CD4-positive, alpha-beta T cell (primary cell): ENCODE results near the gene IMMP1L. TPM values are rescaled to one million over a fixed set of nuclear protein-coding genes. Genes with fewer than 3 reads are reported as not detected.
"Not testable (repeated sequence)": the region's sequence is repeated elsewhere in the genome, so short reads cannot be mapped to it uniquely, and the experiment has no call there.

ENCODE experiments used
- ATAC-seq: fragments of 200-7000 bp; cut with Tn5 transposase; one replicate; pipeline ENCODE4 v1.10.0; 2022; ENCODE audit warnings: mild to moderate bottlenecking; ENCODE audit not compliant: poor library complexity
- CTCF ChIA-PET: fragments of 350-600 bp; sonication (Branson Sonifier 250); formaldehyde crosslinking; loops from one replicate; lab custom pipeline; 2021; ENCODE audit warnings: antibody characterized with exemption, inconsistent platforms; lab: Charles Lee
- POLR2A ChIA-PET: fragments of 350-600 bp; sonication (Branson Sonifier 250); formaldehyde crosslinking; loops from one replicate; lab custom pipeline; 2021; ENCODE audit warnings: antibody characterized with exemption, inconsistent platforms; lab: Charles Lee
- DNase-seq, 14 experiments: peaks; one replicate each; pipeline ENCODE4 v3.0.0-alpha.2; 2013 to 2020; ENCODE audit warnings: mixed read lengths in 2 of 14
- H3K27ac ChIP-seq, 2 donors: one replicate each; pipeline versions ENCODE4 v1.5.1 to v1.7.0; 2013; ENCODE audit warnings: low read length in 2 of 2, low read depth in 1 of 2, mild to moderate bottlenecking in 1 of 2
- H3K27me3 ChIP-seq, 2 experiments: 1 replicate in 1 of 2; 2 replicates in 1 of 2; pipeline versions ENCODE4 v1.6.1 to v1.7.0; 2013; ENCODE audit warnings: low read length in 2 of 2, control low read depth in 1 of 2, mild to moderate bottlenecking in 1 of 2, moderate library complexity in 1 of 2; ENCODE audit not compliant: insufficient read depth in 2 of 2, control insufficient read depth in 1 of 2
- H3K36me3 ChIP-seq: one replicate; pipeline ENCODE4 v1.6.1; 2013; ENCODE audit warnings: low read length, control low read depth; ENCODE audit not compliant: insufficient read depth
- H3K4me1 ChIP-seq: one replicate; pipeline ENCODE4 v1.6.1; 2013; ENCODE audit warnings: low read length, control low read depth; ENCODE audit not compliant: insufficient read depth
- H3K4me3 ChIP-seq: one replicate; pipeline ENCODE4 v1.5.1; 2013; ENCODE audit warnings: mild to moderate bottlenecking, low read length, moderate library complexity
- H3K9me3 ChIP-seq, 2 experiments: 1 replicate in 1 of 2; 2 replicates in 1 of 2; pipeline versions ENCODE4 v1.6.1 to v1.7.0; 2013; ENCODE audit warnings: low read length in 2 of 2, mild to moderate bottlenecking in 2 of 2, control low read depth in 1 of 2, moderate library complexity in 1 of 2; ENCODE audit not compliant: control insufficient read depth in 1 of 2, insufficient read depth in 1 of 2
- H3K27ac Mint-ChIP-seq: one replicate; pipeline ENCODE4 v1.8.0; 2020; ENCODE audit warnings: mixed read lengths
- H3K27me3 Mint-ChIP-seq: one replicate; pipeline ENCODE4 v1.8.0; 2021; ENCODE audit warnings: mixed read lengths
- H3K36me3 Mint-ChIP-seq: one replicate; pipeline ENCODE4 v1.8.0; 2021; ENCODE audit warnings: low read depth, mixed read lengths
- H3K4me1 Mint-ChIP-seq: one replicate; pipeline ENCODE4 v1.8.0; 2021; ENCODE audit warnings: low read depth, mixed read lengths
- H3K4me3 Mint-ChIP-seq: one replicate; pipeline ENCODE4 v1.8.0; 2020; ENCODE audit warnings: mild to moderate bottlenecking, mixed read lengths
- H3K9me3 Mint-ChIP-seq: one replicate; pipeline ENCODE4 v1.8.0; 2020; ENCODE audit warnings: mixed read lengths
- intact Hi-C, 2 experiments: fragments of 100-400 bp; cut with DNase I in 1 of 2; cut with micrococcal nuclease in 1 of 2; formaldehyde crosslinking; loops; one replicate each; pipeline versions ENCODE4 v1.15.1 to v1.9.0; 2023 to 2025; cut with DNase I, micrococcal nuclease
- total RNA-seq, 174 experiments: library from RNA in 2 of 174; stranded (reverse) in 2 of 174; gene quantifications; one replicate each; pipeline ENCODE4 v1.2.3 and lab custom pipeline; 2021 to 2026
- TF ChIP-seq, protein P1 (sequence below): fragments of 200-600 bp; IDR thresholded peaks from one replicate; pipeline ENCODE4 v1.8.0; 2022; ENCODE audit warnings: antibody characterized with exemption, mild to moderate bottlenecking

Gene IMMP1L
- total RNA-seq, 2 experiments from 2014 or later = 6.0 to 6.9 TPM

DNA sequence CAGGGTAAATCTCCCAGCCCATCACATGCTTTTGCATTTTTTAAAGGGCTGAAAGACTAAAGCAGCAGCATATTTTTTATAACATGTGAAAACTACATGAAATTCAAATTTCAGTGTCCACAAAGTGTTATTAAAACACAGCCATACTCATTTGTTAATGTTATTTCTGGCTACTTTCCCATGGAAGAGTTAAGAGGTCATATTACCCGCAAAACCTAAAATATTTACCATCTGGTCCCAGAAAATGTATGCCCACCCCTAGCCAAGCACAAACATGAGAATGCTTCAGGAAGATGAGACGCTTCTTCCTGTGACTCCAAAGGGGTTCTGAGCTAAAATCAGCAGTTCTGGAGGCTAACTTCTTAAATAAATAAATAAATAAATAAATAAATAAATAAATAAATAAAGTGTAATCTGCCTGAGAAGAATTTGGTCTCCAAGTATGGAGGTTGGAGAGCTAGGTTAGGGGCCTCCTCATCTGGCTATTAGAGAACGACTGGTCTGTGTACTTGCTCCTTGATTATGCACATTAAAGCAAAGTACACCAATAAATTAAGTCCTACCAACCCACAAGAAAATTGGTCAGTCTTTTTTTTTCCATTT is 9.7 kb downstream of the IMMP1L start:
- H3K27me3 Mint-ChIP-seq = no peaks in the 10 kb centered on the region
- no peak for ATAC-seq
- no peaks in the 10 kb centered on the region for H3K9me3 ChIP-seq
- peaks cover 43% of the 10 kb centered on the region for H3K36me3 Mint-ChIP-seq
- intact Hi-C loops = loop anchor here (10.0 kb wide), 2 partner anchors 135 to 675 kb away; partner anchors contain the start of genes DCDC1 (in 1 of the 2) and DNAJC24 (in 1 of the 2)
- peaks cover 34% of the 10 kb centered on the region for H3K4me1 Mint-ChIP-seq
- no peak overlapping the region for H3K27ac Mint-ChIP-seq
- no peak overlapping the region for H3K4me3 ChIP-seq
- no peak for DNase-seq
- H3K27me3 ChIP-seq = no peaks in the 10 kb centered on the region
- no peaks in the 10 kb centered on the region for H3K4me1 ChIP-seq
- TF ChIP-seq, protein P1, sequence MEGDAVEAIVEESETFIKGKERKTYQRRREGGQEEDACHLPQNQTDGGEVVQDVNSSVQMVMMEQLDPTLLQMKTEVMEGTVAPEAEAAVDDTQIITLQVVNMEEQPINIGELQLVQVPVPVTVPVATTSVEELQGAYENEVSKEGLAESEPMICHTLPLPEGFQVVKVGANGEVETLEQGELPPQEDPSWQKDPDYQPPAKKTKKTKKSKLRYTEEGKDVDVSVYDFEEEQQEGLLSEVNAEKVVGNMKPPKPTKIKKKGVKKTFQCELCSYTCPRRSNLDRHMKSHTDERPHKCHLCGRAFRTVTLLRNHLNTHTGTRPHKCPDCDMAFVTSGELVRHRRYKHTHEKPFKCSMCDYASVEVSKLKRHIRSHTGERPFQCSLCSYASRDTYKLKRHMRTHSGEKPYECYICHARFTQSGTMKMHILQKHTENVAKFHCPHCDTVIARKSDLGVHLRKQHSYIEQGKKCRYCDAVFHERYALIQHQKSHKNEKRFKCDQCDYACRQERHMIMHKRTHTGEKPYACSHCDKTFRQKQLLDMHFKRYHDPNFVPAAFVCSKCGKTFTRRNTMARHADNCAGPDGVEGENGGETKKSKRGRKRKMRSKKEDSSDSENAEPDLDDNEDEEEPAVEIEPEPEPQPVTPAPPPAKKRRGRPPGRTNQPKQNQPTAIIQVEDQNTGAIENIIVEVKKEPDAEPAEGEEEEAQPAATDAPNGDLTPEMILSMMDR = no peak
- CTCF ChIA-PET = no interaction called here
- no peak overlapping the region for H3K4me3 Mint-ChIP-seq
- H3K36me3 ChIP-seq = no peaks in the 10 kb centered on the region
- no peaks in the 10 kb centered on the region for H3K9me3 Mint-ChIP-seq
- H3K27ac ChIP-seq = no peak overlapping the region
- POLR2A ChIA-PET = no interaction called here

DNA sequence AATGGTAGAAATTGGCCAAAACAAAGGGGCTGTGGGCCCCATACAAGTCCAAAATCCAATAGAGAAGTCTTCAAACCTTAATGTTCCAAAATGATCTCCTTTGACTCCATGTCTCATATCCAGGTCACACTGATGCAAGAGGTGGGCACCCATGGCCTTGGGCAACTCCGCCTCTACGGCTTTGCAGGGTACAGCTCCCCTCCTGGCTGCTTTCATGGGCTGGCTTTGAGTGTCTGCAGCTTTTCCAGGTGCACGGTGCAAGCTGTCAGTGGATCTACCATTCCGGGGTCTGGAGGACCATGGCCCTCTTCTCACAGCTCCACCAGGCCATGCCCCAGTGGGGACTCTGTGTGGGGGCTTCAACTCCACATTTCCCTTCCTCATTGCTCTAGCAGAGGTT is 15.7 kb downstream of the IMMP1L start:
- H3K36me3 ChIP-seq, H3K27me3 ChIP-seq, H3K9me3 Mint-ChIP-seq, CTCF ChIA-PET, H3K4me1 ChIP-seq, H3K27me3 Mint-ChIP-seq, H3K4me3 Mint-ChIP-seq, H3K9me3 ChIP-seq, H3K4me3 ChIP-seq, POLR2A ChIA-PET, H3K27ac Mint-ChIP-seq, DNase-seq, ATAC-seq, H3K27ac ChIP-seq: not testable (repeated sequence)
- Mint-ChIP-seq H3K36me3 (peaks cover 52% of the 10 kb centered on the region), H3K4me1 (peaks cover 36% of the 10 kb centered on the region)
- intact Hi-C loops = loop anchor here in 1 of 2 experiments (10.0 kb wide), 1 partner anchor 681 kb away; no protein-coding TSS in a partner anchor

DNA sequence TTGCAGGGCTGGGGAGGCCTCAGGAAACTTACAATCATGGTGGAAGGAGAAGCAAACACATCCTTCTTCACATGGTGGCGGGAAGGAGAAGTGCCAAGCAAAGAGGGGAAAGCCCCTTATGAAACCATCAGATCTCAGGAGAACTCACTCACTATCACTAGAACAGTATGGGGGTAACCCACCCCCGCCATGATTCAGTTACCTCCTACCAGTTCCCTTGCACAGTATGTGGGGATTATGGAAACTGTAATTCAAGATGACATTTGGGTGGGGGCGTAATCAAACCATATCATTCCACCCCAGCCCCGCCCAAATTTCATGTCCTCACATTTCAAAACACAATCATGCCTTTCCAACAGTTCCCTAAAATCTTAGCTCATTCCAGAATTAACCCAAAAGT is 16.2 kb downstream of the IMMP1L start:
- Mint-ChIP-seq H3K27ac (no peak overlapping the region), H3K4me3 (no peak overlapping the region), H3K36me3 (peaks cover 48% of the 10 kb centered on the region), H3K27me3 (no peaks in the 10 kb centered on the region), H3K9me3 (no peaks in the 10 kb centered on the region), H3K4me1 (peaks cover 31% of the 10 kb centered on the region)
- Histone ChIP-seq H3K4me3 (no peak overlapping the region), H3K9me3 (peaks cover 0 to 3% of the 10 kb centered on the region in 2 experiments), H3K4me1 (no peaks in the 10 kb centered on the region), H3K36me3 (no peaks in the 10 kb centered on the region), H3K27me3 (no peaks in the 10 kb centered on the region), H3K27ac (no peak overlapping the region)
- intact Hi-C loops = loop anchor here in 1 of 2 experiments (10.0 kb wide), 1 partner anchor 682 kb away; no protein-coding TSS in a partner anchor
- no peak for DNase-seq
- TF ChIP-seq, protein P1 = no peak
- ChIA-PET POLR2A (no interaction called here), CTCF (no interaction called here)
- no peak for ATAC-seq
